Liver (tissue), 9 donors: Measurements from ENCODE around the gene NARS2. TPM values are rescaled to one million over a fixed set of nuclear protein-coding genes. Genes with fewer than 3 reads are reported as not detected.

ENCODE experiments used
- DNase-seq: peaks from one replicate; pipeline ENCODE4 v3.0.0-alpha.2; 2017; ENCODE audit warnings: low spot score
- H3K27ac ChIP-seq, 2 donors: one replicate each; pipeline ENCODE4 v1.7.0; 2013; ENCODE audit warnings: inconsistent platforms in 2 of 2, low read length in 2 of 2, control low read depth in 1 of 2, low read depth in 1 of 2, mild to moderate bottlenecking in 1 of 2
- H3K27me3 ChIP-seq, 4 donors: one replicate each; pipeline versions ENCODE4 v1.6.1 to v1.7.0; 2013; ENCODE audit warnings: low read length in 3 of 4, inconsistent platforms in 1 of 4, mild to moderate bottlenecking in 1 of 4, moderate library complexity in 1 of 4; ENCODE audit not compliant: control insufficient read depth in 4 of 4, insufficient read depth in 4 of 4
- H3K36me3 ChIP-seq, 4 donors: one replicate each; pipeline versions ENCODE4 v1.6.1 to v1.7.0; 2013; ENCODE audit warnings: low read length in 3 of 4, mild to moderate bottlenecking in 3 of 4, low read depth in 1 of 4, moderate library complexity in 1 of 4; ENCODE audit not compliant: control insufficient read depth in 4 of 4, insufficient read depth in 3 of 4
- H3K4me1 ChIP-seq, 4 donors: one replicate each; pipeline versions ENCODE4 v1.6.1 to v1.7.0; 2013; ENCODE audit warnings: low read length in 3 of 4, mild to moderate bottlenecking in 3 of 4, moderate library complexity in 1 of 4; ENCODE audit not compliant: control insufficient read depth in 4 of 4, insufficient read depth in 4 of 4
- H3K4me3 ChIP-seq, 3 donors: one replicate each; pipeline versions ENCODE4 v1.6.1 to v1.7.0; 2013; ENCODE audit warnings: low read length in 3 of 3, control low read depth in 1 of 3, low read depth in 1 of 3, mild to moderate bottlenecking in 1 of 3
- H3K9ac ChIP-seq, 2 donors: one replicate each; pipeline ENCODE4 v1.7.0; 2013; ENCODE audit warnings: low read length in 2 of 2, mild to moderate bottlenecking in 2 of 2, moderate library complexity in 2 of 2, control low read depth in 1 of 2, low read depth in 1 of 2
- H3K9me3 ChIP-seq, 4 donors: one replicate each; pipeline versions ENCODE4 v1.6.1 to v1.7.0; 2013; ENCODE audit warnings: low read length in 3 of 4; ENCODE audit not compliant: control insufficient read depth in 4 of 4
- CTCF ChIP-seq: fragments of 150-350 bp; IDR thresholded peaks from 2 replicates; pipeline ENCODE4 v1.5.1; 2017; ENCODE audit warnings: improper control_type of control experiment, low read depth, low read length; ENCODE audit not compliant: missing input control
- EGR1 ChIP-seq, 2 donors: IDR thresholded peaks; 2 replicates each; pipeline ENCODE4 v1.6.1; 2016 to 2018; ENCODE audit warnings: antibody characterized with exemption in 2 of 2, low read depth in 2 of 2
- FOXA1 ChIP-seq: IDR thresholded peaks from 2 replicates; pipeline ENCODE4 v1.6.1; 2016; ENCODE audit warnings: antibody characterized with exemption
- GABPA ChIP-seq, 2 donors: IDR thresholded peaks in 1 of 2; conservative IDR thresholded peaks in 1 of 2; 2 replicates each; pipeline ENCODE4 v1.6.1; 2016; ENCODE audit warnings: antibody characterized with exemption in 2 of 2, mild to moderate bottlenecking in 1 of 2, moderate library complexity in 1 of 2
- HNF4A ChIP-seq, 2 donors: conservative IDR thresholded peaks; 2 replicates each; pipeline ENCODE4 v1.6.1; 2016; ENCODE audit warnings: antibody characterized with exemption in 2 of 2, mild to moderate bottlenecking in 2 of 2
- HNF4G ChIP-seq: IDR thresholded peaks from 2 replicates; pipeline ENCODE4 v1.6.1; 2016; ENCODE audit warnings: antibody characterized with exemption
- JUND ChIP-seq, 2 donors: IDR thresholded peaks; 2 replicates each; pipeline ENCODE4 v1.6.1; 2016; ENCODE audit warnings: antibody characterized with exemption in 2 of 2
- NR2F2 ChIP-seq: IDR thresholded peaks from 2 replicates; pipeline ENCODE4 v1.6.1; 2016; ENCODE audit warnings: antibody characterized with exemption
- SP1 ChIP-seq: IDR thresholded peaks from 2 replicates; pipeline ENCODE4 v1.6.1; 2018; ENCODE audit warnings: antibody characterized with exemption, mild to moderate bottlenecking
- TAF1 ChIP-seq: conservative IDR thresholded peaks from 2 replicates; pipeline ENCODE4 v1.6.1; 2016; ENCODE audit warnings: antibody characterized with exemption, mild to moderate bottlenecking
- WGBS: extraction: QIAGEN DNeasy Blood & Tissue Kit; methylation state at CpG from one replicate; pipeline ENCODE4 v1.1.7; 2013; 5-methylcytosine and 5-hydroxymethylcytosine counted together
- polyA plus RNA-seq, 2 donors: library from polyadenylated mRNA; stranded (reverse) in 1 of 2; unstranded in 1 of 2; fragments of 200-250 nt in 1 of 2; fragments of >200 nt in 1 of 2; fragmentation: Nextera tagmentation in 1 of 2; extraction: Ambion mirVana in 1 of 2; gene quantifications; one replicate each; pipeline versions ENCODE4 v1.2.1 to v1.2.3, GENCODE V29; 2013 to 2015
- total RNA-seq, 2 donors: library from RNA; depleted of rRNA; stranded (reverse); fragments of >200 nt; gene quantifications; one replicate each; pipeline ENCODE4 v1.2.3, GENCODE V29; 2014
- TF ChIP-seq, protein P1 (sequence below): IDR thresholded peaks from 2 replicates; pipeline ENCODE4 v1.6.1; 2016; ENCODE audit warnings: antibody characterized with exemption, mild to moderate bottlenecking
- TF ChIP-seq, protein P2 (sequence below): IDR thresholded peaks from 2 replicates; pipeline ENCODE4 v1.6.1; 2016; ENCODE audit warnings: antibody characterized with exemption
- TF ChIP-seq, protein P3 (sequence below): IDR thresholded peaks from 2 replicates; pipeline ENCODE4 v1.6.1; 2016; ENCODE audit warnings: antibody characterized with exemption
- donor health status: healthy.
- donor health status: healthy.
- donor health status: healthy.
- donor health status: healthy.
- donor health status: healthy.

NARS2 gene
- total and polyA plus RNA-seq, 4 donors: 10.4 to 19.4 (median 11.8) TPM

DNA sequence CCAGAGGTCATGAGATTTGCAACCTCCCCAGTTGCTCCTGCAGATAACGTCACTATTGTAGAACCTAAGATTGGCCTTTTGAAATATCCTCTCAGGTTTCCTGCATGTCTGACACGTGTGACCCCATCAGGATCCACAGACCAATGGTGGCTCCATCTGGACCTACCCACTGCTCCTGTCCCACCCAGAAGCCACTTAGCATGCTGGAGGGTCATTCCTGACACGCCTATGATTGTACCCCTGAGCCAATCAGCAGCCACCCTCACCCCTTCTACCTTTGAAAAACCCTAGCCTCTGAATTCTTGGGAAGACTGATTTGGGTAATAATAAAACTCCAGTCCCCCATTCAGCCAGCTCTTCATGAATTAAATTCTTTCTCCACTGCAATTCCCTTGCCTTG lies 20.1 kb upstream of the NARS2 start:
- TF ChIP-seq SP1 (no peak), CTCF (no peak), TAF1 (no peak), NR2F2 (no peak), FOXA1 (no peak), HNF4G (no peak), EGR1 (IDR thresholded peaks at IDR 0.05; ENCODE audit: low read depth in 2 of 2) (no peak), JUND (IDR thresholded peaks at IDR 0.05) (no peak), GABPA (IDR thresholded peaks at IDR 0.05 in 1 of 2, conservative IDR thresholded peaks at IDR 0.05 in 1 of 2) (no peak)
- TF ChIP-seq, protein P1, sequence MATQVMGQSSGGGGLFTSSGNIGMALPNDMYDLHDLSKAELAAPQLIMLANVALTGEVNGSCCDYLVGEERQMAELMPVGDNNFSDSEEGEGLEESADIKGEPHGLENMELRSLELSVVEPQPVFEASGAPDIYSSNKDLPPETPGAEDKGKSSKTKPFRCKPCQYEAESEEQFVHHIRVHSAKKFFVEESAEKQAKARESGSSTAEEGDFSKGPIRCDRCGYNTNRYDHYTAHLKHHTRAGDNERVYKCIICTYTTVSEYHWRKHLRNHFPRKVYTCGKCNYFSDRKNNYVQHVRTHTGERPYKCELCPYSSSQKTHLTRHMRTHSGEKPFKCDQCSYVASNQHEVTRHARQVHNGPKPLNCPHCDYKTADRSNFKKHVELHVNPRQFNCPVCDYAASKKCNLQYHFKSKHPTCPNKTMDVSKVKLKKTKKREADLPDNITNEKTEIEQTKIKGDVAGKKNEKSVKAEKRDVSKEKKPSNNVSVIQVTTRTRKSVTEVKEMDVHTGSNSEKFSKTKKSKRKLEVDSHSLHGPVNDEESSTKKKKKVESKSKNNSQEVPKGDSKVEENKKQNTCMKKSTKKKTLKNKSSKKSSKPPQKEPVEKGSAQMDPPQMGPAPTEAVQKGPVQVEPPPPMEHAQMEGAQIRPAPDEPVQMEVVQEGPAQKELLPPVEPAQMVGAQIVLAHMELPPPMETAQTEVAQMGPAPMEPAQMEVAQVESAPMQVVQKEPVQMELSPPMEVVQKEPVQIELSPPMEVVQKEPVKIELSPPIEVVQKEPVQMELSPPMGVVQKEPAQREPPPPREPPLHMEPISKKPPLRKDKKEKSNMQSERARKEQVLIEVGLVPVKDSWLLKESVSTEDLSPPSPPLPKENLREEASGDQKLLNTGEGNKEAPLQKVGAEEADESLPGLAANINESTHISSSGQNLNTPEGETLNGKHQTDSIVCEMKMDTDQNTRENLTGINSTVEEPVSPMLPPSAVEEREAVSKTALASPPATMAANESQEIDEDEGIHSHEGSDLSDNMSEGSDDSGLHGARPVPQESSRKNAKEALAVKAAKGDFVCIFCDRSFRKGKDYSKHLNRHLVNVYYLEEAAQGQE: no peak
- TF ChIP-seq, protein P2, sequence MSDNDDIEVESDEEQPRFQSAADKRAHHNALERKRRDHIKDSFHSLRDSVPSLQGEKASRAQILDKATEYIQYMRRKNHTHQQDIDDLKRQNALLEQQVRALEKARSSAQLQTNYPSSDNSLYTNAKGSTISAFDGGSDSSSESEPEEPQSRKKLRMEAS: no peak
- TF ChIP-seq, protein P3, sequence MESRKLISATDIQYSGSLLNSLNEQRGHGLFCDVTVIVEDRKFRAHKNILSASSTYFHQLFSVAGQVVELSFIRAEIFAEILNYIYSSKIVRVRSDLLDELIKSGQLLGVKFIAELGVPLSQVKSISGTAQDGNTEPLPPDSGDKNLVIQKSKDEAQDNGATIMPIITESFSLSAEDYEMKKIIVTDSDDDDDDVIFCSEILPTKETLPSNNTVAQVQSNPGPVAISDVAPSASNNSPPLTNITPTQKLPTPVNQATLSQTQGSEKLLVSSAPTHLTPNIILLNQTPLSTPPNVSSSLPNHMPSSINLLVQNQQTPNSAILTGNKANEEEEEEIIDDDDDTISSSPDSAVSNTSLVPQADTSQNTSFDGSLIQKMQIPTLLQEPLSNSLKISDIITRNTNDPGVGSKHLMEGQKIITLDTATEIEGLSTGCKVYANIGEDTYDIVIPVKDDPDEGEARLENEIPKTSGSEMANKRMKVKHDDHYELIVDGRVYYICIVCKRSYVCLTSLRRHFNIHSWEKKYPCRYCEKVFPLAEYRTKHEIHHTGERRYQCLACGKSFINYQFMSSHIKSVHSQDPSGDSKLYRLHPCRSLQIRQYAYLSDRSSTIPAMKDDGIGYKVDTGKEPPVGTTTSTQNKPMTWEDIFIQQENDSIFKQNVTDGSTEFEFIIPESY: no peak
- Histone ChIP-seq H3K4me3 (no peak overlapping the region), H3K9ac (no peak overlapping the region), H3K9me3 (no peaks in the 10 kb centered on the region), H3K27me3 (no peaks in the 10 kb centered on the region), H3K27ac (no peak overlapping the region), H3K4me1 (no peaks in the 10 kb centered on the region), H3K36me3 (no peaks in the 10 kb centered on the region)
- WGBS: 90% methylated on average over 3 of the region's 3 CpGs
- DNase-seq: no peak

GRCh38 chr11:78588517-78588916 lies 13.9 kb upstream of the NARS2 start:
- WGBS: 52% methylated on average over 3 of the region's 3 CpGs
- Histone ChIP-seq H3K36me3 (no peaks in the 10 kb centered on the region), H3K4me1 (no peaks in the 10 kb centered on the region), H3K9ac (no peak overlapping the region), H3K9me3 (peaks cover 0 to 12% (median 4%) of the 10 kb centered on the region in 4 donors), H3K27me3 (no peaks in the 10 kb centered on the region), H3K27ac (no peak overlapping the region), H3K4me3 (no peak overlapping the region)
- no peak for DNase-seq
- TF ChIP-seq FOXA1 (no peak), HNF4A (conservative IDR thresholded peaks at IDR 0.05) (no peak), SP1 (no peak), CTCF (no peak), TAF1 (no peak), GABPA (IDR thresholded peaks at IDR 0.05 in 1 of 2, conservative IDR thresholded peaks at IDR 0.05 in 1 of 2) (no peak), EGR1 (IDR thresholded peaks at IDR 0.05; ENCODE audit: low read depth in 2 of 2) (no peak), NR2F2 (no peak)
- TF ChIP-seq, protein P2: no peak
